K562 (cell line): Measurements from ENCODE around the gene TRAPPC5. TPM values are rescaled to one million over a fixed set of nuclear protein-coding genes. Genes with fewer than 3 reads are reported as not detected.

Source experiments
- ADNP ChIP-seq: fragments of 200-800 bp; sonication (Bioruptor generic); IDR thresholded peaks from 2 replicates; pipeline ENCODE4 v1.6.1; 2016; ENCODE audit warnings: missing genetic modification characterization, missing compliant biosample characterization
- BHLHE40 ChIP-seq: IDR thresholded peaks from 2 replicates; pipeline ENCODE4 v1.6.1; 2011; ENCODE audit warnings: low read length, improper control_type of control experiment
- CAMTA2 ChIP-seq: fragments of 250-450 bp; sonication (Bioruptor Pico); conservative IDR thresholded peaks from 2 replicates; pipeline ENCODE4 v1.5.1; 2022
- CSDE1 ChIP-seq, 2 experiments: fragments of 450-650 bp; IDR thresholded peaks; 2 replicates each; pipeline ENCODE4 v1.6.1; 2016; ENCODE audit warnings: mild to moderate bottlenecking in 1 of 2
- CXXC5 ChIP-seq: fragments of 250-450 bp; sonication (Bioruptor Pico); IDR thresholded peaks from 2 replicates; pipeline ENCODE4 v1.8.0; 2022; ENCODE audit warnings: inconsistent platforms, mild to moderate bottlenecking, moderate library complexity
- DEAF1 ChIP-seq: fragments of 450-650 bp; formaldehyde crosslinking; IDR thresholded peaks from 2 replicates; pipeline ENCODE4 v1.4.0; 2020; ENCODE audit warnings: mild to moderate bottlenecking, moderate library complexity
- DIDO1 ChIP-seq: fragments of 450-650 bp; IDR thresholded peaks from 2 replicates; pipeline ENCODE4 v1.6.1; 2016; ENCODE audit warnings: low read depth, missing biosample characterization, missing genetic modification characterization
- DPF2 ChIP-seq: fragments of 450-650 bp; IDR thresholded peaks from 2 replicates; pipeline ENCODE4 v1.6.1; 2016
- GATAD2B ChIP-seq: fragments of 450-650 bp; IDR thresholded peaks from 2 replicates; pipeline ENCODE4 v1.6.1; 2017; ENCODE audit warnings: mild to moderate bottlenecking, borderline replicate concordance
- HOXB6 ChIP-seq: fragments of 250-450 bp; sonication (Bioruptor Pico); IDR thresholded peaks from 2 replicates; pipeline ENCODE4 v1.5.1; 2022; ENCODE audit warnings: mild to moderate bottlenecking, borderline replicate concordance
- MYBL2 ChIP-seq, 2 experiments: fragments of 450-650 bp in 1 of 2; sonication (generic) in 1 of 2; formaldehyde crosslinking in 1 of 2; IDR thresholded peaks; 2 replicates each; pipeline versions ENCODE4 v1.6.1 to v1.8.1; 2017 to 2022; ENCODE audit warnings: borderline replicate concordance in 1 of 2, inconsistent platforms in 1 of 2, low read depth in 1 of 2, mild to moderate bottlenecking in 1 of 2, missing genetic modification reagents in 1 of 2, moderate library complexity in 1 of 2
- NFXL1 ChIP-seq: fragments of 450-650 bp; formaldehyde crosslinking; IDR thresholded peaks from 2 replicates; pipeline ENCODE4 v1.4.0; 2021; ENCODE audit warnings: mild to moderate bottlenecking
- RAD21 ChIP-seq, 2 experiments: fragments of 250-450 bp in 1 of 2; fragments of 450-650 bp in 1 of 2; sonication (Bioruptor Pico) in 1 of 2; formaldehyde crosslinking in 1 of 2; IDR thresholded peaks in 1 of 2; conservative IDR thresholded peaks in 1 of 2; 2 replicates each; pipeline versions ENCODE4 v1.4.0 to v1.8.0; 2020 to 2022; ENCODE audit warnings: mild to moderate bottlenecking in 2 of 2, moderate library complexity in 1 of 2
- RAD51 ChIP-seq: fragments of 450-650 bp; IDR thresholded peaks from 2 replicates; pipeline ENCODE4 v1.7.1; 2016; ENCODE audit warnings: low read depth, mild to moderate bottlenecking, borderline replicate concordance
- SRSF9 ChIP-seq: fragments of 200-400 bp; formaldehyde crosslinking; IDR thresholded peaks from 2 replicates; pipeline ENCODE4 v1.6.1; 2017; ENCODE audit warnings: low read depth, low read length, borderline replicate concordance
- XRCC3 ChIP-seq: fragments of 450-650 bp; IDR thresholded peaks from 2 replicates; pipeline ENCODE4 v1.6.1; 2017; ENCODE audit warnings: mild to moderate bottlenecking, moderate library complexity
- ZBED1 ChIP-seq: IDR thresholded peaks from 2 replicates; pipeline ENCODE4 v1.6.1; 2014
- ZC3H11A ChIP-seq: IDR thresholded peaks from 2 replicates; pipeline ENCODE4 v1.6.1; 2012; ENCODE audit warnings: low read depth, low read length, improper control_type of control experiment
- ZNF165 ChIP-seq: fragments of 250-450 bp; sonication (Bioruptor Pico); IDR thresholded peaks from 2 replicates; pipeline ENCODE4 v1.4.0; 2020; ENCODE audit warnings: borderline replicate concordance
- polyA plus RNA-seq, 8 experiments: library from polyadenylated mRNA; depleted of rRNA in 4 of 8; stranded (reverse) in 5 of 8; unstranded in 3 of 8; fragments of >200 nt; fragmentation: Nextera tagmentation in 2 of 8; fragmentation: Illumina TruSeq in 1 of 8; extraction: Ambion mirVana in 2 of 8; extraction: Trizol in 1 of 8; gene quantifications; 2 replicates each; pipeline versions ENCODE4 v1.2.1 to v1.2.3, GENCODE V29; 2011 to 2014; ENCODE audit warnings: inconsistent platforms in 1 of 8, missing spikeins in 1 of 8
- total RNA-seq, 7 experiments: library from RNA; depleted of rRNA in 6 of 7; stranded (reverse); fragments of >200 nt in 6 of 7; fragmentation: Illumina TruSeq in 2 of 7; extraction: Trizol in 2 of 7; gene quantifications; 2 replicates each; pipeline versions ENCODE4 v1.2.1 to v1.2.3, GENCODE V29; 2011 to 2021; ENCODE audit warnings: low replicate concordance in 1 of 7
- TF ChIP-seq, protein P1 (sequence below): sonication (generic); formaldehyde crosslinking; IDR thresholded peaks from 2 replicates; pipeline ENCODE4 v1.8.0; 2022; ENCODE audit warnings: missing genetic modification reagents, mild to moderate bottlenecking, borderline replicate concordance
- TF ChIP-seq, protein P2 (sequence below): fragments of 450-650 bp; conservative IDR thresholded peaks from 2 replicates; pipeline ENCODE4 v1.6.1; 2016; ENCODE audit warnings: missing genetic modification characterization, low read depth, mild to moderate bottlenecking, control low read depth, missing compliant biosample characterization
- TF ChIP-seq, protein P3 (sequence below): sonication (generic); formaldehyde crosslinking; IDR thresholded peaks from 2 replicates; pipeline ENCODE4 v1.8.0; 2022; ENCODE audit warnings: mild to moderate bottlenecking, missing genetic modification reagents, borderline replicate concordance

TRAPPC5 gene
- total and polyA plus RNA-seq, 9 of the 15 experiments (the other 6 are each of a cell fraction or from before 2014, with no cell fraction given): 2.0 to 76.9 (median 29.3) TPM

DNA sequence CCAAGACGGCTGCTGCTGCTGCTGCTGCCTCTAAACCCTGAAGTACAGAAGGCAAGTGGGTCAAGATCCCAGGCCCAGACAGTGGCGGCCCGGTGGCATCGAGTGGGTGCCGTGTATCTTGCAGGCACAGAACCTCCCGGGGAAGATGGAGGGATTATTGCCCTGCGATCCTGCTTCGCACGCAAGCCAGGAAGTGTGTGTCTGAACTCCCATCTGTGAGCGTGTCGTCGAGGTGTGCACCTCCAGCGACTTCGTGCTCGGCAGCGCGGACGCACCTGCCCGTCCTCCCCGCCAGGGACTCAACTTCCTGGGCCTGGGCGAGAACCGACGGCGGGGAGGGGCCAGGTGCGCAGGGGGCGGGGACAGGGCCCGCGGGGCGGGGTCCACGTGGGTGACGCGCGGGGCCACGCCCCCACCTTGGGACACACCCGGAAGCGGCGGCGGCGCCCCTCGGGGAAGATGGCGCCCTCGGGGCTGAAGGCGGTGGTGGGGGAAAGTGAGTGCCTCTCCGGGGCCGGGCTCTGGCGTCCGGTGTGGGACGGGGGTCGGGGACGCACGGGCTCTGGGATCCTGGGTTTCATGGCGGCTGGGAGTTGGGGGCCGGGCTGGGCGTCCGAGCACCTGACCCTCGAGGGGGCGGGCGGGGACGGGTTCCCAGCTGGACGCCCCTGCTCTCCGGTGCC, 43.8 kb upstream of the TRAPPC5 start, which contains the start of gene STXBP2 (continued):
- TF ChIP-seq, protein P1, sequence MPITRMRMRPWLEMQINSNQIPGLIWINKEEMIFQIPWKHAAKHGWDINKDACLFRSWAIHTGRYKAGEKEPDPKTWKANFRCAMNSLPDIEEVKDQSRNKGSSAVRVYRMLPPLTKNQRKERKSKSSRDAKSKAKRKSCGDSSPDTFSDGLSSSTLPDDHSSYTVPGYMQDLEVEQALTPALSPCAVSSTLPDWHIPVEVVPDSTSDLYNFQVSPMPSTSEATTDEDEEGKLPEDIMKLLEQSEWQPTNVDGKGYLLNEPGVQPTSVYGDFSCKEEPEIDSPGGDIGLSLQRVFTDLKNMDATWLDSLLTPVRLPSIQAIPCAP: no peak
- TF ChIP-seq, protein P2, sequence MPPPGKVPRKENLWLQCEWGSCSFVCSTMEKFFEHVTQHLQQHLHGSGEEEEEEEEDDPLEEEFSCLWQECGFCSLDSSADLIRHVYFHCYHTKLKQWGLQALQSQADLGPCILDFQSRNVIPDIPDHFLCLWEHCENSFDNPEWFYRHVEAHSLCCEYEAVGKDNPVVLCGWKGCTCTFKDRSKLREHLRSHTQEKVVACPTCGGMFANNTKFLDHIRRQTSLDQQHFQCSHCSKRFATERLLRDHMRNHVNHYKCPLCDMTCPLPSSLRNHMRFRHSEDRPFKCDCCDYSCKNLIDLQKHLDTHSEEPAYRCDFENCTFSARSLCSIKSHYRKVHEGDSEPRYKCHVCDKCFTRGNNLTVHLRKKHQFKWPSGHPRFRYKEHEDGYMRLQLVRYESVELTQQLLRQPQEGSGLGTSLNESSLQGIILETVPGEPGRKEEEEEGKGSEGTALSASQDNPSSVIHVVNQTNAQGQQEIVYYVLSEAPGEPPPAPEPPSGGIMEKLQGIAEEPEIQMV (tag): no peak
- no peak for TF ChIP-seq ZC3H11A
- TF ChIP-seq, protein P3, sequence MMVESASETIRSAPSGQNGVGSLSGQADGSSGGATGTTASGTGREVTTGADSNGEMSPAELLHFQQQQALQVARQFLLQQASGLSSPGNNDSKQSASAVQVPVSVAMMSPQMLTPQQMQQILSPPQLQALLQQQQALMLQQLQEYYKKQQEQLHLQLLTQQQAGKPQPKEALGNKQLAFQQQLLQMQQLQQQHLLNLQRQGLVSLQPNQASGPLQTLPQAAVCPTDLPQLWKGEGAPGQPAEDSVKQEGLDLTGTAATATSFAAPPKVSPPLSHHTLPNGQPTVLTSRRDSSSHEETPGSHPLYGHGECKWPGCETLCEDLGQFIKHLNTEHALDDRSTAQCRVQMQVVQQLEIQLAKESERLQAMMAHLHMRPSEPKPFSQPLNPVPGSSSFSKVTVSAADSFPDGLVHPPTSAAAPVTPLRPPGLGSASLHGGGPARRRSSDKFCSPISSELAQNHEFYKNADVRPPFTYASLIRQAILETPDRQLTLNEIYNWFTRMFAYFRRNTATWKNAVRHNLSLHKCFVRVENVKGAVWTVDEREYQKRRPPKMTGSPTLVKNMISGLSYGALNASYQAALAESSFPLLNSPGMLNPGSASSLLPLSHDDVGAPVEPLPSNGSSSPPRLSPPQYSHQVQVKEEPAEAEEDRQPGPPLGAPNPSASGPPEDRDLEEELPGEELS (CRISPR knock-in tag): 0 out of 2 replicates have a peak, but pooled peaks have one; percentile 31
- TF ChIP-seq NFXL1: no peak
- TF ChIP-seq DPF2: no peak
- no peak for TF ChIP-seq RAD51
- TF ChIP-seq CAMTA2 (CRISPR knock-in tag): no peak
- TF ChIP-seq GATAD2B: no peak
- TF ChIP-seq CXXC5 (CRISPR knock-in tag): peak; percentile 72
- no peak for TF ChIP-seq MYBL2 (IDR thresholded peaks at IDR 0.05; ENCODE audit: low read depth)
- no peak for TF ChIP-seq MYBL2 (CRISPR knock-in tag; IDR thresholded peaks at IDR 0.05; ENCODE audit: borderline replicate concordance)
- 0 out of 2 replicates have a peak, but pooled peaks have one; percentile 70 for TF ChIP-seq ZBED1
- TF ChIP-seq XRCC3: no peak
- no peak for TF ChIP-seq ADNP (tag)
- no peak for TF ChIP-seq CSDE1 (IDR thresholded peaks at IDR 0.05)
- 0 out of 2 replicates have a peak, but pooled peaks have one; percentile 11 for TF ChIP-seq BHLHE40
- TF ChIP-seq ZNF165 (CRISPR knock-in tag): no peak
- TF ChIP-seq SRSF9: no peak
- TF ChIP-seq DEAF1 (CRISPR knock-in tag): no peak
- TF ChIP-seq HOXB6 (CRISPR knock-in tag): no peak
- no peak for TF ChIP-seq RAD21 (CRISPR knock-in tag; conservative IDR thresholded peaks at IDR 0.05 in 1 of 2, IDR thresholded peaks at IDR 0.05 in 1 of 2)
- TF ChIP-seq DIDO1 (tag): no peak
